T-helper 1 cell treated with Interleukin-12 subunit alpha and Interleukin-12 subunit beta and Interleukin-4 antibody, amounts not matched to agents 30 μg/mL and 1 μg/mL, for 36 hours (primary cell): ENCODE data around the gene SLC22A15.
"Not testable (repeated sequence)": the region's sequence is repeated elsewhere in the genome, so short reads cannot be mapped to it uniquely, and the experiment has no call there.

Source experiments
- H3K27ac Mint-ChIP-seq: one replicate; pipeline ENCODE4 v1.8.0; 2021; ENCODE audit warnings: mild to moderate bottlenecking, mixed read lengths
- H3K27me3 Mint-ChIP-seq: one replicate; pipeline ENCODE4 v1.8.0; 2021; ENCODE audit warnings: low read depth, mixed read lengths
- H3K36me3 Mint-ChIP-seq: one replicate; pipeline ENCODE4 v1.8.0; 2021; ENCODE audit warnings: low read depth, mixed read lengths
- H3K4me1 Mint-ChIP-seq: one replicate; pipeline ENCODE4 v1.8.0; 2021; ENCODE audit warnings: low read depth, mixed read lengths
- H3K4me3 Mint-ChIP-seq: one replicate; pipeline ENCODE4 v1.8.0; 2021; ENCODE audit warnings: mild to moderate bottlenecking, moderate library complexity, mixed read lengths
- H3K9me3 Mint-ChIP-seq: one replicate; pipeline ENCODE4 v1.8.0; 2021; ENCODE audit warnings: mixed read lengths

The SLC22A15 gene

GRCh38 chr1:116036255-116036654, 59.9 kb downstream of the SLC22A15 start:
- Mint-ChIP-seq H3K9me3 (no peaks in the 10 kb centered on the region), H3K27me3 (peaks cover 7% of the 10 kb centered on the region), H3K4me1 (no peaks in the 10 kb centered on the region), H3K4me3 (no peak overlapping the region), H3K27ac (no peak overlapping the region), H3K36me3 (no peaks in the 10 kb centered on the region)

GRCh38 chr1:116038679-116039078, 62.4 kb downstream of the SLC22A15 start:
- Mint-ChIP-seq H3K27me3 (peaks cover 13% of the 10 kb centered on the region), H3K4me1 (no peaks in the 10 kb centered on the region), H3K9me3 (no peaks in the 10 kb centered on the region), H3K4me3 (no peak overlapping the region), H3K36me3 (no peaks in the 10 kb centered on the region), H3K27ac (no peak overlapping the region)

- Mint-ChIP-seq H3K4me3 (no peak overlapping the region), H3K27ac (no peak overlapping the region), H3K27me3 (peaks cover 6% of the 10 kb centered on the region), H3K4me1 (no peaks in the 10 kb centered on the region), H3K9me3 (no peaks in the 10 kb centered on the region), H3K36me3 (no peaks in the 10 kb centered on the region)
Measured at GRCh38 chr1:116044071-116044470, 67.8 kb downstream of the SLC22A15 start.

GRCh38 chr1:116046933-116047332, 70.6 kb downstream of the SLC22A15 start:
- not testable (repeated sequence) for H3K27me3 Mint-ChIP-seq, H3K4me3 Mint-ChIP-seq, H3K9me3 Mint-ChIP-seq, H3K4me1 Mint-ChIP-seq, H3K36me3 Mint-ChIP-seq, H3K27ac Mint-ChIP-seq

- not testable (repeated sequence) for H3K4me1 Mint-ChIP-seq, H3K27ac Mint-ChIP-seq, H3K27me3 Mint-ChIP-seq, H3K9me3 Mint-ChIP-seq, H3K36me3 Mint-ChIP-seq, H3K4me3 Mint-ChIP-seq
Measured at GRCh38 chr1:116051896-116052295, 75.6 kb downstream of the SLC22A15 start.

GRCh38 chr1:116062201-116062600, 85.9 kb downstream of the SLC22A15 start:
- Mint-ChIP-seq H3K4me1 (no peaks in the 10 kb centered on the region), H3K36me3 (no peaks in the 10 kb centered on the region), H3K9me3 (peaks cover 6% of the 10 kb centered on the region), H3K27ac (no peak overlapping the region), H3K27me3 (peaks cover 7% of the 10 kb centered on the region), H3K4me3 (no peak overlapping the region)

- Mint-ChIP-seq H3K9me3 (no peaks in the 10 kb centered on the region), H3K4me3 (no peak overlapping the region), H3K27me3 (peaks cover 12% of the 10 kb centered on the region), H3K36me3 (no peaks in the 10 kb centered on the region), H3K27ac (no peak overlapping the region), H3K4me1 (no peaks in the 10 kb centered on the region)
Measured at GRCh38 chr1:116064616-116065015, 88.3 kb downstream of the SLC22A15 start.

- H3K4me1 Mint-ChIP-seq: no peaks in the 10 kb centered on the region
- no peaks in the 10 kb centered on the region for H3K36me3 Mint-ChIP-seq
- H3K27me3 Mint-ChIP-seq: peaks cover 19% of the 10 kb centered on the region
Measured at GRCh38 chr1:116066868-116067565, 90.7 kb downstream of the SLC22A15 start.

GRCh38 chr1:116067566-116067890, 91.2 kb downstream of the SLC22A15 start:
- H3K4me3 Mint-ChIP-seq: no peak overlapping the region
- H3K4me1 Mint-ChIP-seq: no peaks in the 10 kb centered on the region
- H3K9me3 Mint-ChIP-seq: no peaks in the 10 kb centered on the region
- H3K27me3 Mint-ChIP-seq: peaks cover 19% of the 10 kb centered on the region
- H3K36me3 Mint-ChIP-seq: no peaks in the 10 kb centered on the region
- no peak overlapping the region for H3K27ac Mint-ChIP-seq

More at GRCh38 chr1:116066868-116067565, 90.7 kb downstream of the SLC22A15 start:
- no peaks in the 10 kb centered on the region for H3K9me3 Mint-ChIP-seq
- no peak overlapping the region for H3K27ac Mint-ChIP-seq
- H3K4me3 Mint-ChIP-seq: no peak overlapping the region

GRCh38 chr1:116075575-116075974, 99.3 kb downstream of the SLC22A15 start:
- Mint-ChIP-seq H3K4me3 (no peak overlapping the region), H3K36me3 (no peaks in the 10 kb centered on the region), H3K4me1 (no peaks in the 10 kb centered on the region), H3K27ac (no peak overlapping the region), H3K27me3 (peaks cover 6% of the 10 kb centered on the region), H3K9me3 (no peaks in the 10 kb centered on the region)

GRCh38 chr1:116075990-116076389, 99.7 kb downstream of the SLC22A15 start:
- no peak overlapping the region for H3K27ac Mint-ChIP-seq
- no peak overlapping the region for H3K4me3 Mint-ChIP-seq
- H3K36me3 Mint-ChIP-seq: no peaks in the 10 kb centered on the region
- no peaks in the 10 kb centered on the region for H3K4me1 Mint-ChIP-seq
- peaks cover 6% of the 10 kb centered on the region for H3K27me3 Mint-ChIP-seq
- H3K9me3 Mint-ChIP-seq: no peaks in the 10 kb centered on the region

GRCh38 chr1:116076831-116077230, 100.5 kb downstream of the SLC22A15 start:
- Mint-ChIP-seq H3K4me1 (no peaks in the 10 kb centered on the region), H3K9me3 (no peaks in the 10 kb centered on the region), H3K27me3 (peaks cover 2% of the 10 kb centered on the region), H3K27ac (no peak overlapping the region), H3K4me3 (no peak overlapping the region), H3K36me3 (no peaks in the 10 kb centered on the region)

- Mint-ChIP-seq H3K36me3 (no peaks in the 10 kb centered on the region), H3K4me3 (no peak overlapping the region), H3K4me1 (no peaks in the 10 kb centered on the region), H3K27ac (no peak overlapping the region), H3K9me3 (no peaks in the 10 kb centered on the region), H3K27me3 (peaks cover 8% of the 10 kb centered on the region)
Measured at GRCh38 chr1:116078699-116079223, 102.4 kb downstream of the SLC22A15 start.

- no peaks in the 10 kb centered on the region for H3K4me1 Mint-ChIP-seq
- H3K27ac Mint-ChIP-seq: no peak overlapping the region
- H3K36me3 Mint-ChIP-seq: no peaks in the 10 kb centered on the region
- peaks cover 18% of the 10 kb centered on the region for H3K9me3 Mint-ChIP-seq
- peaks cover 38% of the 10 kb centered on the region for H3K27me3 Mint-ChIP-seq
- no peak overlapping the region for H3K4me3 Mint-ChIP-seq
Measured at GRCh38 chr1:116087628-116088027, 111.3 kb downstream of the SLC22A15 start.

GRCh38 chr1:116089870-116090269, 113.6 kb downstream of the SLC22A15 start:
- peaks cover 18% of the 10 kb centered on the region for H3K9me3 Mint-ChIP-seq
- no peak overlapping the region for H3K27ac Mint-ChIP-seq
- H3K36me3 Mint-ChIP-seq: no peaks in the 10 kb centered on the region
- no peak overlapping the region for H3K4me3 Mint-ChIP-seq
- H3K4me1 Mint-ChIP-seq: no peaks in the 10 kb centered on the region
- peaks cover 36% of the 10 kb centered on the region for H3K27me3 Mint-ChIP-seq

GRCh38 chr1:116091083-116091482, 114.8 kb downstream of the SLC22A15 start:
- Mint-ChIP-seq H3K9me3 (peaks cover 18% of the 10 kb centered on the region), H3K27ac (no peak overlapping the region), H3K36me3 (no peaks in the 10 kb centered on the region), H3K27me3 (peaks cover 35% of the 10 kb centered on the region), H3K4me3 (no peak overlapping the region), H3K4me1 (no peaks in the 10 kb centered on the region)
